HCT116 (cell line): Measurements from ENCODE around the gene ADORA2B.

Experiments used
- EZH2 ChIP-seq: fragments of 200-600 bp; sonication (generic); IDR thresholded peaks from 2 replicates; pipeline ENCODE4 v1.6.1; 2017; ENCODE audit warnings: antibody characterized with exemption, mixed run types
- POLR2A ChIP-seq: IDR thresholded peaks from 2 replicates; pipeline ENCODE4 v1.7.0; 2011; ENCODE audit warnings: borderline replicate concordance; ENCODE audit not compliant: insufficient read depth, insufficient read length; ENCODE audit errors: extremely low read depth
- TF ChIP-seq, protein P1 (sequence below): IDR thresholded peaks from 2 replicates; pipeline ENCODE4 v1.6.1; 2012
- TF ChIP-seq, protein P2 (sequence below), 3 experiments: fragments of 200-600 bp in 1 of 3; sonication (generic) in 1 of 3; IDR thresholded peaks in 2 of 3; conservative IDR thresholded peaks in 1 of 3; 2 replicates each; pipeline ENCODE4 v1.5.1; 2012 to 2017; ENCODE audit warnings: low read depth in 2 of 3, low read length in 2 of 3, antibody characterized with exemption in 1 of 3, borderline replicate concordance in 1 of 3, control low read depth in 1 of 3, mild to moderate bottlenecking in 1 of 3, mixed read lengths in 1 of 3, mixed run types in 1 of 3, moderate library complexity in 1 of 3; ENCODE audit not compliant: insufficient read depth in 1 of 3

DNA sequence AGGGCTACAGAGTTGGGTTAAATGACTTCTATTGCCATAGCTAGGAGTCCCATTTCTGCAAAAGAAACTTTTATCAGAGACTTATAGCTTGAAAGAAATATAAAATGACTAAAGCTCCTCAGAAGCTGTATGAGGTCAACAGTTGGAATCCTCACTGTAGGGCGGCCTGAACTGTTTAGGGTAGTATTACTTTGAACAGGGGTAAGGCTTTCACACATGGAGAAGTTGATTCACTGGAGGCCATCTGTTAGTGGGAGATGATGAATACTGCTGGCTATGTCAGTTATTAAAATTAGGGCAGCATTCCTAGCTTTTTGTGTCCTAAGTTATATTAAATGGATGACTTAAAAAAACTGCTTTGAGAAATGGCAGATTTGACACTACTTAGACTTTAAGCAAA lies 60.7 kb downstream of the ADORA2B start:
- TF ChIP-seq EZH2 (no peak), POLR2A (no peak)
- TF ChIP-seq, protein P1, sequence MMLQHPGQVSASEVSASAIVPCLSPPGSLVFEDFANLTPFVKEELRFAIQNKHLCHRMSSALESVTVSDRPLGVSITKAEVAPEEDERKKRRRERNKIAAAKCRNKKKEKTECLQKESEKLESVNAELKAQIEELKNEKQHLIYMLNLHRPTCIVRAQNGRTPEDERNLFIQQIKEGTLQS = no peak
- TF ChIP-seq, protein P2, sequence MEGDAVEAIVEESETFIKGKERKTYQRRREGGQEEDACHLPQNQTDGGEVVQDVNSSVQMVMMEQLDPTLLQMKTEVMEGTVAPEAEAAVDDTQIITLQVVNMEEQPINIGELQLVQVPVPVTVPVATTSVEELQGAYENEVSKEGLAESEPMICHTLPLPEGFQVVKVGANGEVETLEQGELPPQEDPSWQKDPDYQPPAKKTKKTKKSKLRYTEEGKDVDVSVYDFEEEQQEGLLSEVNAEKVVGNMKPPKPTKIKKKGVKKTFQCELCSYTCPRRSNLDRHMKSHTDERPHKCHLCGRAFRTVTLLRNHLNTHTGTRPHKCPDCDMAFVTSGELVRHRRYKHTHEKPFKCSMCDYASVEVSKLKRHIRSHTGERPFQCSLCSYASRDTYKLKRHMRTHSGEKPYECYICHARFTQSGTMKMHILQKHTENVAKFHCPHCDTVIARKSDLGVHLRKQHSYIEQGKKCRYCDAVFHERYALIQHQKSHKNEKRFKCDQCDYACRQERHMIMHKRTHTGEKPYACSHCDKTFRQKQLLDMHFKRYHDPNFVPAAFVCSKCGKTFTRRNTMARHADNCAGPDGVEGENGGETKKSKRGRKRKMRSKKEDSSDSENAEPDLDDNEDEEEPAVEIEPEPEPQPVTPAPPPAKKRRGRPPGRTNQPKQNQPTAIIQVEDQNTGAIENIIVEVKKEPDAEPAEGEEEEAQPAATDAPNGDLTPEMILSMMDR (IDR thresholded peaks at IDR 0.05 in 2 of 3, conservative IDR thresholded peaks at IDR 0.05 in 1 of 3; ENCODE audit: borderline replicate concordance in 1 of 3, insufficient read depth in 1 of 3, low read depth in 2 of 3, low read length in 2 of 3) = no peak
